Activated T-helper 2 cell treated with anti-CD3 and anti-CD28 coated beads, Interferon-gamma antibody, Interleukin-2, Interleukin-4, amounts not matched to agents 10 μg/mL and 5 μg/mL and 100 μg/mL, durations not matched to agents 14 hours and 24 hours and 36 hours (primary cell): ENCODE data around the gene DGAT2. TPM values are rescaled to one million over a fixed set of nuclear protein-coding genes. Genes with fewer than 3 reads are reported as not detected.

Source experiments
- DNase-seq: peaks from one replicate; pipeline ENCODE4 v3.0.0; 2021; ENCODE audit warnings: low spot score
- H3K27ac Mint-ChIP-seq: one replicate; pipeline ENCODE4 v1.8.0; 2021; ENCODE audit warnings: mixed read lengths
- H3K27me3 Mint-ChIP-seq: one replicate; pipeline ENCODE4 v1.8.0; 2021; ENCODE audit warnings: low read depth, mixed read lengths
- H3K36me3 Mint-ChIP-seq: one replicate; pipeline ENCODE4 v1.8.0; 2021; ENCODE audit warnings: low read depth, mixed read lengths
- H3K4me1 Mint-ChIP-seq: one replicate; pipeline ENCODE4 v1.8.0; 2021; ENCODE audit warnings: low read depth, mixed read lengths
- H3K4me3 Mint-ChIP-seq: one replicate; pipeline ENCODE4 v1.8.0; 2021; ENCODE audit warnings: low read depth, mild to moderate bottlenecking, moderate library complexity, mixed read lengths
- H3K9me3 Mint-ChIP-seq: one replicate; pipeline ENCODE4 v1.8.0; 2021; ENCODE audit warnings: mixed read lengths
- intact Hi-C: fragments of 100-400 bp; cut with micrococcal nuclease; formaldehyde crosslinking; loops from one replicate; pipeline ENCODE4 v1.15.1; 2023
- total RNA-seq: library from RNA; stranded (reverse); gene quantifications from 2 replicates; pipeline ENCODE4 v1.2.3, GENCODE V29; 2022

Gene DGAT2
- total RNA-seq, 1 donor from 2014 or later, result 2.6 TPM

DNA sequence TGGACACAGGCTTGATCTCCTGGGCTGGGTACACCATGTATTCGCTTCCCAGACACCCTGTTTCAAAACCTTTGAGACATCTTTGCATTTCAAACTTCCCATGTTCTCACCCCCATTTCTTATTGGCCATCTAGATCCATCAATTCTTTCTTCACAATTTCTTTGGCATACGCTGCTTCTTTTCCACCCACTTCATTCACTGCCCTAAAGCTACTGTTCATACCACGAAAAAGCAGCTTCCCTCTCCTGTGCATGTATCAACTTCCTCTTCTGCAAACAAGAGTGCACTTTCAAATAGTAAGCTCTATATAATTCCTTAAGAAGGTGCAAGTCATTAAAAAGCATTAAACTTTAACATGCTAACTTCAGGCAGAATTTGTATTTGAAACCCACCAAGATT is 67.8 kb downstream of the DGAT2 start:
- Mint-ChIP-seq H3K9me3 (no peaks in the 10 kb centered on the region), H3K36me3 (peaks cover 3% of the 10 kb centered on the region), H3K27ac (no peak overlapping the region), H3K4me3 (no peak overlapping the region), H3K4me1 (peaks cover 3% of the 10 kb centered on the region), H3K27me3 (no peaks in the 10 kb centered on the region)
- no peak for DNase-seq
- intact Hi-C loops, result no loop called here

DNA sequence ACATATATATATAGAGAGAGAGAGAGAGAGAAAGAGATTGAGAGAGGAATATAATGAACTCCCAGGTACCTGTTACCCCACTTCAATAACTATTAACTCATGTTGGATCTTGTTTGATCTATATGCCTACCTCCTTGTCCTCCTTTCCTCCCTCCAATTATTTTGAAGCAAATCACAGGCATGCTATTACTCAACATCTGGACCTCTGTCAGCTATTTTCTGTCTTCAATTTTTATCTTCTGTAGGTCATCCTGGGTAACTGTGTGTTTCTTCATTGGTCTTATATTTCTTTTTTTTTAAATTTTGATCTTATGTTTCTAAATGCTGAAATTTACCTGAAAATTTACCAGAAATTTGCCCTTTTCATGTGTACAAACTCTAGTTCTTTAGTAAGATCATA is 71.3 kb downstream of the DGAT2 start:
- H3K4me3 Mint-ChIP-seq, result no peak overlapping the region
- no peaks in the 10 kb centered on the region for H3K9me3 Mint-ChIP-seq
- peaks cover 3% of the 10 kb centered on the region for H3K36me3 Mint-ChIP-seq
- DNase-seq, result no peak
- H3K27ac Mint-ChIP-seq, result no peak overlapping the region
- no peaks in the 10 kb centered on the region for H3K27me3 Mint-ChIP-seq
- peaks cover 6% of the 10 kb centered on the region for H3K4me1 Mint-ChIP-seq
- intact Hi-C loops, result no loop called here

DNA sequence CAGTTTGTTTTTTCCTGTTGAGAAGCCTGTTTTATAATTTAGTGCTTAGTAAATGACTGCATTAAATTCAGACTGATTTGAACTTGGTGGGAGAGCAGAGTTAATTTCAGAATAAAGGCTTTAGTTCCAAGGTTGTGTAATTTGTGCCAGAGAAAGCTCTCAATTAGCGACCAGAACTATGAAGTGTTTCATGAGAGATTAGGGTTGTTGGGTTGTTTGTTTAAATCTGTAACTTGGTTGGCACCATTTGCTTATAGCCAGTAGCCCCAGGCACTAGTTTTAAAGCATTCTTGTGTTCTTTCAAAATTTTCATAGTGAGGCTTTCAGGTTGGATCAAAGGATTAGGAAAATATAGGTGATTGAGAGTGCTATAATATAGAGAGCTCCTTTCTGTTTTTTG is 71.9 kb downstream of the DGAT2 start:
- no peak overlapping the region for H3K27ac Mint-ChIP-seq
- H3K4me1 Mint-ChIP-seq, result peaks cover 6% of the 10 kb centered on the region
- intact Hi-C loops, result no loop called here
- no peaks in the 10 kb centered on the region for H3K27me3 Mint-ChIP-seq
- peaks cover 10% of the 10 kb centered on the region for H3K36me3 Mint-ChIP-seq
- no peaks in the 10 kb centered on the region for H3K9me3 Mint-ChIP-seq
- no peak overlapping the region for H3K4me3 Mint-ChIP-seq
- DNase-seq, result no peak

DNA sequence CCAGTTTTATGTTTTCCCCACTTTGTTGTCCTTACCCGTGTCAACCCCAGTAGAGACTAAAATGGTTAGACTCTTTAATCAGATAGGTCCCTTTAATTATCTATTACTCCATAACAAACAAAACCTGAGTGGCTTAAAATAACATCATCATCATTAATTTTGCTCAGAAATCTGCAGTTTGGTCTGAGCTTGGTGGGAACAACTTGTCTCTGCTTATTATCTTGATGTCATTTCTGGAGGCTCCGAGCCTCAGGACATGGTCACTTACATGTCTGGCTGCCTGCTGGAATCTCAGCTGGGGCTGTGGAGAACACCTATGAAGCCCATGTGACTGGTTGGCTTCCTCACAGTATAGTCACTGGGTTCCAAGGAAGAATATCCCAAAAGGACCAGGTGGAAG is 73.2 kb downstream of the DGAT2 start:
- H3K27me3 Mint-ChIP-seq, result no peaks in the 10 kb centered on the region
- intact Hi-C loops, result no loop called here
- H3K9me3 Mint-ChIP-seq, result no peaks in the 10 kb centered on the region
- H3K36me3 Mint-ChIP-seq, result peaks cover 15% of the 10 kb centered on the region
- H3K27ac Mint-ChIP-seq, result no peak overlapping the region
- peaks cover 3% of the 10 kb centered on the region for H3K4me1 Mint-ChIP-seq
- no peak overlapping the region for H3K4me3 Mint-ChIP-seq
- DNase-seq, result no peak

DNA sequence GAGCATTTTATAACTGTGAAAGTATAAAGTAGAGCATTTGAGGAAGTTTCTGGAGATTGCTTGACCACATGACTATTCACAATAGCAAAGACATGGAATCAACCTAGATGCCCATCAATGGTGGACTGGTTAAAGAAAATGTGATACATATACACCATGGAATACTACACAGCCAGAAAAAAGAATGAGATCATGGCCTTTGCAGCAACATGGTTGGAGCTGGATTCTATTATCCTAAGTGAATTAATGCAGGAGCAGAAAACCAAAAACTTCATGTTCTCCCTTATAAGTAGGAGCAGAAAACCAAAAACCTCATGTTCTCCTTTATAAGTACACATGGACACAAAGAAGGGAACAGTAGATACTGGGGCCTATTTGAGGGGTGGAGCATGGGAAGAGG is 76.7 kb downstream of the DGAT2 start:
- Mint-ChIP-seq H3K4me3 (no peak overlapping the region), H3K4me1 (peaks cover 8% of the 10 kb centered on the region), H3K9me3 (no peaks in the 10 kb centered on the region), H3K27ac (no peak overlapping the region), H3K36me3 (peaks cover 12% of the 10 kb centered on the region), H3K27me3 (no peaks in the 10 kb centered on the region)
- DNase-seq, result no peak
- intact Hi-C loops, result no loop called here

DNA sequence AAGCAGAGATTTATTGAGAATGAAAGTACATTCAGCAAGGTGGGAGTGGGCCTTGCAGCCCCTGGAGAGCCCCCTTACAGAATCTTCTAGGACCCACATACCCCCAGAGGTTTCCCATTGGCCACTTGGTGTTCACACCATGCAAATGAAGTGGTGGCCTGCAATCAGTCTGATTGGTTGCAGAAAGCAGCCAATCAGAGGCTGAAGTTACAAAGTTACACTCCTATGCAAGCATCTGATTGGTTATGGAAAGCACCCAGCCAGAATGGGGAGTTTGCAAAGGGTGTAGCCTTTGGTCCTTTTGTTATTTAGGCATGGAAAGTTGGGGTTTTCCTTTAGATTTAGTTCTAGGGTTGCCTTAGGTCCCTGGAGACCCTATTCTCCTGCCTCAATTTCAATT is 81.3 kb downstream of the DGAT2 start:
- H3K36me3 Mint-ChIP-seq, result peaks cover 19% of the 10 kb centered on the region
- no peak overlapping the region for H3K27ac Mint-ChIP-seq
- H3K9me3 Mint-ChIP-seq, result no peaks in the 10 kb centered on the region
- H3K4me3 Mint-ChIP-seq, result no peak overlapping the region
- no peaks in the 10 kb centered on the region for H3K27me3 Mint-ChIP-seq
- intact Hi-C loops, result no loop called here
- DNase-seq, result no peak
- peaks cover 13% of the 10 kb centered on the region for H3K4me1 Mint-ChIP-seq

DNA sequence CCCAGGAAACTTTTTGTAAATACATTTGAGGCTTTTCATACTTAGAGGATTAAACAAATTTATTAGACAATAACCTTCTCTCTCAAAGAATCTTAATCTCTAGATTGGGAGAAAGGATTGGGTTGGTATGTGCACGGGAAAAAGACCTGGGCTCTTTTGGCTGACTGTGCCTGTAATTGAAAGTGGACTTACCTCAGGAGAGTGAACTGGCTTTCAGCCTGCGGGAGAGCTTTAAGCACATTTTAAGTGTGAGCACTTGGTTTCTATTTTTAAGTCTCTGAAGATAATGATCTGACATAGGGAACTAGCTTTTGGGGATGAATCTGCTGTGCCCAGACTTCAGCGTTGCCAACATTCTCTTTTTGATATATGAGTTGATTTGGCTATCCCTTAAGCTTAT is 82.2 kb downstream of the DGAT2 start:
- Mint-ChIP-seq H3K4me1 (peaks cover 13% of the 10 kb centered on the region), H3K27ac (no peak overlapping the region), H3K27me3 (no peaks in the 10 kb centered on the region), H3K36me3 (peaks cover 15% of the 10 kb centered on the region), H3K9me3 (no peaks in the 10 kb centered on the region), H3K4me3 (no peak overlapping the region)
- no peak for DNase-seq
- intact Hi-C loops, result no loop called here

Other genes with a start within 250 kb of the DGAT2 start
- 11.0 and 14.9 TPM in 2 replicates for gene GDPD5, start 242.8 kb upstream of the DGAT2 start, total RNA-seq
- 23.8 and 23.9 TPM in 2 replicates for gene SERPINH1, start 206.5 kb upstream of the DGAT2 start, total RNA-seq
- gene MAP6, start 99.7 kb upstream of the DGAT2 start, total RNA-seq, result 0.23 TPM in 1 of 2 replicates, not detected in the other
- gene MOGAT2, start 50.9 kb upstream of the DGAT2 start, total RNA-seq, result not detected in 2 replicates
- gene UVRAG, start 46.4 kb downstream of the DGAT2 start, total RNA-seq, result 23.3 and 23.5 TPM in 2 replicates